Measurements from ENCODE around the gene AHI1. TPM values are rescaled to one million over a fixed set of nuclear protein-coding genes. Genes with fewer than 3 reads are reported as not detected.

Gene AHI1
- total RNA-seq, 1 donor from 2014 or later: 5.2 TPM

DNA sequence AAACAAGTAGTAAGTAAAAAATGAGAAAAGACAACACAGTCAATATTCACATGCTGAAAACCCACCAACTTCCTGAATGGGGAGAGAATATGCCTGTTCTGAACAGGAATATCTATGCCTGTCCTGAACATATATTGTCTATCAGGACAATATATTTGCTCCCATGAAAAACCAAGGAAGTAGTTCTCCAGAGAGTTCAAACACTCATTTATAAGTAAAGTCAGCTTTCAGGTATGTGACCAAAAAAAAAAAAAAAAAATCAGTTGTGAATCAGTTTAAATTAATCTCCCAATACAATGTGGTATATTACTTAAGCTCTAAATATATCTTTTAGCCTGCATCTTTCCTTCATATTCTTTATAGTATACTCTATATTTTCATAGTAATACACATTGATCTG lies 197.0 kb downstream of the AHI1 start:
- Histone ChIP-seq H3K27me3 (ENCODE audit: control insufficient read depth, insufficient read depth, low read length) (no peaks in the 10 kb centered on the region), H3K36me3 (ENCODE audit: control insufficient read depth, insufficient read depth, low read length) (no peaks in the 10 kb centered on the region), H3K4me3 (ENCODE audit: low read depth, low read length) (no peak overlapping the region)
- TF ChIP-seq, protein P1, sequence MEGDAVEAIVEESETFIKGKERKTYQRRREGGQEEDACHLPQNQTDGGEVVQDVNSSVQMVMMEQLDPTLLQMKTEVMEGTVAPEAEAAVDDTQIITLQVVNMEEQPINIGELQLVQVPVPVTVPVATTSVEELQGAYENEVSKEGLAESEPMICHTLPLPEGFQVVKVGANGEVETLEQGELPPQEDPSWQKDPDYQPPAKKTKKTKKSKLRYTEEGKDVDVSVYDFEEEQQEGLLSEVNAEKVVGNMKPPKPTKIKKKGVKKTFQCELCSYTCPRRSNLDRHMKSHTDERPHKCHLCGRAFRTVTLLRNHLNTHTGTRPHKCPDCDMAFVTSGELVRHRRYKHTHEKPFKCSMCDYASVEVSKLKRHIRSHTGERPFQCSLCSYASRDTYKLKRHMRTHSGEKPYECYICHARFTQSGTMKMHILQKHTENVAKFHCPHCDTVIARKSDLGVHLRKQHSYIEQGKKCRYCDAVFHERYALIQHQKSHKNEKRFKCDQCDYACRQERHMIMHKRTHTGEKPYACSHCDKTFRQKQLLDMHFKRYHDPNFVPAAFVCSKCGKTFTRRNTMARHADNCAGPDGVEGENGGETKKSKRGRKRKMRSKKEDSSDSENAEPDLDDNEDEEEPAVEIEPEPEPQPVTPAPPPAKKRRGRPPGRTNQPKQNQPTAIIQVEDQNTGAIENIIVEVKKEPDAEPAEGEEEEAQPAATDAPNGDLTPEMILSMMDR (IDR thresholded peaks at IDR 0.05; ENCODE audit: insufficient read depth, low read length, poor library complexity, severe bottlenecking): no peak
- no peak for DNase-seq (ENCODE audit: low read depth)

DNA sequence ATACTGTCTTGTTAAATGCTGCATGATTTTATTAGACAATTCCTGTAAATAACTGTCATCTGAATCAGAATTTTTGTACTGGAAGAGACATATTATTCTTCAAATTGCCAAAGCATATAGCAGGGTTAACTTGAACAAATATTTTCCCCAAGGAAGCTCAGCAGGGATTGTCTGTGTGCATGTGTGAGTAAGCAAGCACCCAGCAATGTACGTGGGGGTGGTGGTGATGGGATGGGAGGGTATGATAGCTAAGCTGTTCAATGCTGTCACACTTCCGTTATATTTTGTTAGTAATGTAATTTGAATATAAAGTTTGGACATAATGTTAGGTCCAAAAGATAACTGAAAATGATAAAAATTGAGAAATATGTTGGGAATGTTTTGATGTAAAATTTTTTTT lies 198.3 kb downstream of the AHI1 start:
- DNase-seq (ENCODE audit: low read depth): no peak
- no peak overlapping the region for H3K4me3 ChIP-seq (ENCODE audit: low read depth, low read length)
- TF ChIP-seq, protein P1 (IDR thresholded peaks at IDR 0.05; ENCODE audit: insufficient read depth, low read length, poor library complexity, severe bottlenecking): no peak
- H3K27me3 ChIP-seq (ENCODE audit: control insufficient read depth, insufficient read depth, low read length): no peaks in the 10 kb centered on the region
- no peaks in the 10 kb centered on the region for H3K36me3 ChIP-seq (ENCODE audit: control insufficient read depth, insufficient read depth, low read length)

DNA sequence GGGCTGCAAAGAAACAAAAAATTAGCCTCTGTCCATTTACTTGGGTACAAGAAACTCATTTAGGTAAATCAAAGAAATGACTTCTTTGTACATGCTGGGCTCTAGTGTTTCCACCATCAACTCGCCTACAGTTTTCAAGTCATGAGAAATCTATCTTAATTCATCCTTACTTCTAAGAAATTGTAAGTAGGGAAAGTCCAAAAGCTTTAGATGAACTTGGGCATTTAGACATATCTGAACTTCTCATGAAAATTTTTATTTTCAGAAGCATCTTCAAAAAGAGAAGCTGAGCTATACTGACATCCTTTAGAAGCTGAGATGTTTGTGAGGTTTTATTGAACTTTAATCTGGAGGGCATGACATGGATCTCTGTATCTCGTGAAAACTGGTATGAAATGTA lies 199.1 kb downstream of the AHI1 start:
- H3K27me3 ChIP-seq (ENCODE audit: control insufficient read depth, insufficient read depth, low read length): no peaks in the 10 kb centered on the region
- no peak for DNase-seq (ENCODE audit: low read depth)
- no peaks in the 10 kb centered on the region for H3K36me3 ChIP-seq (ENCODE audit: control insufficient read depth, insufficient read depth, low read length)
- H3K4me3 ChIP-seq (ENCODE audit: low read depth, low read length): no peak overlapping the region
- TF ChIP-seq, protein P1 (IDR thresholded peaks at IDR 0.05; ENCODE audit: insufficient read depth, low read length, poor library complexity, severe bottlenecking): no peak

DNA sequence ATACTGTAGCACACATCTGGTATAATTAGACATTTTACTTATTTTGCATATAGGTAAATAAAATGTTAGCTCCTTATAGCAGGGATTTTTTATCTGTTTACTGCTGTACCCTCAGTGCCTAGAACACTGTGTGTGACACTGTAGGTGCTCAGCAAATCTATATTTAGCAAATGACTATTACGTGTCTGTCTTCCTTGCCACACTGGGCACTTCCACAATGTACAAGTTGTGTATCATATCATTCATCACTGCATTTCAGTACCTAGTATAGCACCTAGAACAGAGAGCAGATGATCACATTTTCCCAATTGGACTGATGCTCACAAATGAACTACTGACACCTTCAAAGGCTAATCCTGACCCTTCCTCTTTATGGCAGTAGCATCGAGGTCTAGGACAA lies 200.8 kb downstream of the AHI1 start:
- no peak for DNase-seq (ENCODE audit: low read depth)
- H3K4me3 ChIP-seq (ENCODE audit: low read depth, low read length): no peak overlapping the region
- H3K27me3 ChIP-seq (ENCODE audit: control insufficient read depth, insufficient read depth, low read length): no peaks in the 10 kb centered on the region
- no peaks in the 10 kb centered on the region for H3K36me3 ChIP-seq (ENCODE audit: control insufficient read depth, insufficient read depth, low read length)
- TF ChIP-seq, protein P1 (IDR thresholded peaks at IDR 0.05; ENCODE audit: insufficient read depth, low read length, poor library complexity, severe bottlenecking): no peak

DNA sequence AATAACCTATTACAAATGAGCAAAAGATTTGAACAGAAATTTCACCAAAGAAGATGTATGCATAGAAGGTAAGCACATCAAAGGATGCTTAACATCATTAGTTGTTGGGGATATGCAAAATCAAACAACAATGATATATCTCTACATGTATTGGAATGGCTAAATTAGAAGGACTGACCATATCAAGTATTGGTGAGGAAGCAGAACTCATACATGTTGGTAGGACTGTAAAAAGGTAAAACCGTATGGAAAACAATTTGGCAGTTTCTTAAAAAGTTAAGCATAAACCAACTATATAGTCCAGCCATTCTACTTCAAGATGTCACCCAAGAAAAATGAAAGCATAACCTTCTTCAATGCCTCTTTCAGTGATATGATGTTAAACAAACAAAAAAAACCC lies 202.5 kb downstream of the AHI1 start:
- H3K4me3 ChIP-seq (ENCODE audit: low read depth, low read length): no peak overlapping the region
- no peaks in the 10 kb centered on the region for H3K36me3 ChIP-seq (ENCODE audit: control insufficient read depth, insufficient read depth, low read length)
- TF ChIP-seq, protein P1 (IDR thresholded peaks at IDR 0.05; ENCODE audit: insufficient read depth, low read length, poor library complexity, severe bottlenecking): no peak
- DNase-seq (ENCODE audit: low read depth): no peak
- no peaks in the 10 kb centered on the region for H3K27me3 ChIP-seq (ENCODE audit: control insufficient read depth, insufficient read depth, low read length)

DNA sequence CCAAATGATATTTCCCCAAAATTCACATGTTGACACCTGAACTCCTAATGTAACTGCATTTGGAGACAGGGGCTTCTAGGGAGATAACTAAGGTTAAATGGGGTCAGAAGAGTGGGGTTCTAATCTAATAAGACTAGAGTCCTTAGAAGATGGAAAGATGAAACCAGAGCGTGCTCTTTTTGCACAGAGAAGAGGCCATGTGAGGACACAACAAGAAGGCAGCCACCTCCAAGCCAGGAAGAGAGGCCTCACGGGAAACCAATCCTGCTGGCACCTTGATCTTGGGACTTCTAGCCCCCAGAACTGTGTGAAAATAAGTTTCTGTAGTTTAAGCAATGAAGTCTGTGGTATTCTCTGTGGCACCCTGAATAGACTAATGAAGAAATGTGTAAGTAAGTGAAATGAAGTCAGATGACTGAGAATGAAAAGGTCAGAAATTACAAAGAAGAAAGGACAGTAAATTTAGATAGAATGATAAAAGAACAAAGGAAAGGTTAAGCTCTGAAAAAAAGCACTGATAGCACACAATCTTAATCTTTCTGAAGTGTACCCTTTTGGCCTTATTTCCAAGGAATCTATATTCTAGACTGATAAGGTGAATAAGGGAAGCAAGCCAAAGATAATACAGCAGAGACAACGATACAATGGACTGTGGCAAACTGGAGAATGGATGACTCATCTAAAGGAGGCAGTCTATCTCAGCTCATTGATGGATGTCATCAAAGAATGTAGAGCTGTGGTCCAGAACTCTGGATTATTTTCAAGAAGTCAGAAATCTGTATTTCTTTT lies 206.1 kb downstream of the AHI1 start:
- TF ChIP-seq, protein P1 (IDR thresholded peaks at IDR 0.05; ENCODE audit: insufficient read depth, low read length, poor library complexity, severe bottlenecking): no peak
- Histone ChIP-seq H3K36me3 (ENCODE audit: control insufficient read depth, insufficient read depth, low read length) (no peaks in the 10 kb centered on the region), H3K4me3 (ENCODE audit: low read depth, low read length) (no peak overlapping the region), H3K27me3 (ENCODE audit: control insufficient read depth, insufficient read depth, low read length) (no peaks in the 10 kb centered on the region)
- DNase-seq (ENCODE audit: low read depth): no peak

Measured in kidney epithelial cell (primary cell).